Embryonic facial prominence (tissue), 1 donor: Measurements from ENCODE around the gene GPR157.
"Not testable (repeated sequence)": the region's sequence is repeated elsewhere in the genome, so short reads cannot be mapped to it uniquely, and the experiment has no call there.

Experiments
- DNase-seq: peaks from one replicate; pipeline ENCODE4 v3.0.0-alpha.2; 2016; ENCODE audit errors: extremely low spot score

The GPR157 gene, protein sequence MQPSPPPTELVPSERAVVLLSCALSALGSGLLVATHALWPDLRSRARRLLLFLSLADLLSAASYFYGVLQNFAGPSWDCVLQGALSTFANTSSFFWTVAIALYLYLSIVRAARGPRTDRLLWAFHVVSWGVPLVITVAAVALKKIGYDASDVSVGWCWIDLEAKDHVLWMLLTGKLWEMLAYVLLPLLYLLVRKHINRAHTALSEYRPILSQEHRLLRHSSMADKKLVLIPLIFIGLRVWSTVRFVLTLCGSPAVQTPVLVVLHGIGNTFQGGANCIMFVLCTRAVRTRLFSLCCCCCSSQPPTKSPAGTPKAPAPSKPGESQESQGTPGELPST

GRCh38 chr1:9128520-9129265 is at the start of gene GPR157:
TSS of gene GPR157 (minus strand) at chr1:9129102. CDS start at chr1:9129027, 75 bp downstream.
- DNase-seq = no peak

- DNase-seq = no peak
Measured at GRCh38 chr1:9174762-9175161, 45.9 kb upstream of the GPR157 start.

DNA sequence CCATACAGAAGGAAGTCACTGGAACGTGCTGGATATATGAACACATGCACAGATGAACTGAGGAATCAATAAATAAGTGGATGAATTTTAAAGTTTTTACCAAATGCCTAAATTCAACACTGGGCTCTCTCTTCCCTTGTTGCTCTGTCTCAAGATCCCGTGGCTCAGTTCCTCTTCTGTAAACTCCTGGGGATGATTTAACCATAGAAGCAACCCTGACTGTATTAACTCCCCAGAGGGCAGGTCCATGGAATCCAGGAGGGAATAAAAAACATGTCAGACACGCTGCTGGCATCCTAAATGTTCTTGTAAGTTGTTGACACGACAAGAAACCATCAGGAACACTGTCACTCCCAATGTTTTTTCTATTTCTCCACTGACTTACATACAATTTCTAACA is 45.3 kb upstream of the GPR157 start:
- DNase-seq = no peak

- no peak for DNase-seq
Measured at GRCh38 chr1:9169601-9170137, 40.8 kb upstream of the GPR157 start.

DNA sequence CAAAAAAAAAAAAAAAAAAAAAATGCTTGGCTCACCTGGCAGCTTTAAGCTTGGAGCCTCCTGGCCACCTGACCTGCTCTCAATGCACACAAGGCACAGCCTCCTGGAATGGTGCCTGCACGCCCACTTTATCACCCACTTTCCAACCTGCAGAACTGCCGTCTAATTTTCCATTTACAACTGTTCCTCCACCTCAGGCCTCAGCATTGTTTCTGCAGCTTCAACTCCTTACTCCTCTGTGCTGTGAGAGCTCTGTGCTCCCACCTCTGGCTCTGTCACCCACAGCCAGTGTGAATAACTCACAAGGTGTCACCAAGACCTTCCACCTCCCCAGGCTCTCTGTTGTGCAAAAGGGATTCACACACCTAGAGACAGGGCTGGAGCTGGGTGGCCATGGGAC is 38.7 kb upstream of the GPR157 start:
- no peak for DNase-seq

DNA sequence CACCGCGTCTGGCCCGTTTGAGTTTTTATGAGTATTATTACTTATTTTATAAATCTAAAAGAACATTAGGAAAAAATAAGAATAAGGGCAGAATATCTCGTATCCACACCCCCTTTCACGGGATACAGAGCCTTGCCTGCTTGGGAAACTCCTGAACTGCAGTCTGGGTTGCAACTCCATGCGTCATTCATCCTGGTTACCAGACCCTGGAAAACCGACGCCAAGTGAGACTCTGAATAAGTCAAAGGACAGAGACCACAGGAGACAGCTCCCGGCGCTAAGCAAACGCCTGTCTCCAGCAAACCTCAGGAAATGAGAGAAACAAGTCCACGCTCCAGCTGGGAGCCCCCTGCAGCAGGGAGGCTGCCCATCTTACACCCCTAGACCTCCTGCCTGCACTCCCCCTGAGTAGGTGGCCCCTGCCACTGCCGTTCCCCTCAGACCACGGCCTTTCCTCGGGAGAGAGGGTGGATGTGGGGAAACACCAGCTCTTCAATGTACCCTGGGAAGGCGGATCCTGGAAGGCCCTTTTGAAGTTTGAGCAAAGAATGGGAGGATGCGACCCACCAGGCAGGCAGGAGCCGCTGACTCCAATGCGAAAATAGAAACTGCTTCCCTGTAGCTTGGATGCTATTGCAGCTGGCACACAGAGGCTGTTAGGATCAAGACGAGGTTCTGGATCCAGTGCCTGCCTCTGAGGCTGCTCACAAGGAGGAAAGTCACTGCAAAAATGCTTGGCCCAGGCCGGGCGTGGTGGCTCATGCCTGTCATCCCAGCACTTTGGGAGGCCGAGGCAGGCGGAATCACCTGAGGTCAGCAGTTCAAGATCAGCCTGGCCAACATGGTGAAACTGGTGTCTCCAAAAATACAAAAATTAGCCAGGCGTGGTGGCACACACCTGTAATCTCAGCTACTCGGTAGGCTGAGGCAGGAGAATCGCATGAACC is 37.7 kb upstream of the GPR157 start:
- no peak for DNase-seq

- DNase-seq = no peak
Measured at GRCh38 chr1:9165396-9165795, 36.5 kb upstream of the GPR157 start.

- no peak for DNase-seq
Measured at GRCh38 chr1:9164919-9165318, 36.0 kb upstream of the GPR157 start.

- no peak for DNase-seq
Measured at GRCh38 chr1:9164532-9164900, 35.6 kb upstream of the GPR157 start.

DNA sequence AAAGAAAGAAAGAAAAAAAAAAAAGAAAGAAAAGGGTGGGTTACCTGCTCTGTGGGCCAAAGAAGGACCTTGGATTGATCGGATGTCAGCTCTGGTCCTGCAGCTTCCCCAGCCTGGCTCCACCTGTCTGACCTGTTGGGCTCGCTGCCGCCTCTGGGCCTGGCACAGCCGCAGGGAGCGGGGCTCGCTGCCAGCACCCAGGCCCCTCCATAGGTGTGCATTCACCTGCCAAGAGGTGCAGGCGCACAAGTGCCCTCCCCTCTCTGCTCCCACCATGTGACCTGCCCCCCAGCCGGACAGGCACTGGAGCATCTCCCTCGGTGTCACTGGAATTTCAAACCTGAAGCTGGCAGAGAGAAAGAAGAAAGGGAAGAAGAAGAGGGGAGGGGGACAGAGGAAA is 33.1 kb upstream of the GPR157 start:
- no peak for DNase-seq

GRCh38 chr1:9161342-9161741 is 32.4 kb upstream of the GPR157 start:
- DNase-seq = no peak

DNA sequence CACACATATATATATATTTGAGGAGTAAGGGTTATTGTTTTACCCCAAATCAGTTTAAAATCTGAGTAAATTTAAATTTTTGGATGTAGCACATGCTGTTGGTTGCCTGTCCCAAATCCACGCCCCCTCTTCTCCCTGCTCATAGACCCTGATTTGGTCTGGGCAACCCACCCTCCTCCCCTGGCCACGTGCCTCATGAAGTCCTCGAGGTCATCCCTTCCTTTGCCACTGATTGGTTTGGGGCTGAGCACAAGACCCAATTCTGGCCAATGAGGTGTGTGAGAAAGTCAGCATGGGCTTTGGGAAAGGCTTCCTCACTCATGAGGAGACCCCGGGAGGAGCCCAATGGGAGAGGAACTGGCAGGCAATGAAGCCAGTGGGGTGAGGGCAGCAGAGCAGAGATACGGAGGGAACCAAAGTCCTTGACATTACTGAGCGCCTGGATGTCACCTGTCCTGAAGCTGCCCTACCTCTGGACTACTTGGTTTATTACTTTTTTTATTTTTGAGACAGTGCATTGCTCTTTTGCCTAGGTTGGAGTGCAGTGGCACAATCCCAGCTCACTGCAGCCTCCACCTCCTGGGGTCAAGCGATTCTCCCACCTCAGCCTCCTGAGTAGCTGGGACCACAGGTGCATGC is 31.3 kb upstream of the GPR157 start:
- DNase-seq = no peak

DNA sequence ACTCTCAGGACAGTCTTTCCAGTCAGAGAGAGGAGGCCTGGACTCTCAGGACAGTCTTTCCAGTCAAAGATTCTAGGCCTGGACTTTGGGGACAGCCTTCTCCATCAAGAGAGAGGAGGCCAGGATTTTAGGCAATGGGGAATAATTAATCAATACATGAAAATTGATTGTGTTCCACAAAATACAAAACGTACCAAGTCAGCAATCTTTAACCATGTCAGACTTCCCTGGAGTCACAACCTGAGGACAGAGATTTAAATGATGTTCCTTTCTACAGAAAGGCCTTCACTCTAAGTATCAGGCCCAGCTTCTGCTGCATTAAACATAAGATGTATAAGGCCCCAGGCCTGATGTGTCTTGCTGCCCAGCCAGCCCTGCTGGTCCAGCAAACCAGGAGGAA is 27.0 kb upstream of the GPR157 start:
- DNase-seq = no peak

DNA sequence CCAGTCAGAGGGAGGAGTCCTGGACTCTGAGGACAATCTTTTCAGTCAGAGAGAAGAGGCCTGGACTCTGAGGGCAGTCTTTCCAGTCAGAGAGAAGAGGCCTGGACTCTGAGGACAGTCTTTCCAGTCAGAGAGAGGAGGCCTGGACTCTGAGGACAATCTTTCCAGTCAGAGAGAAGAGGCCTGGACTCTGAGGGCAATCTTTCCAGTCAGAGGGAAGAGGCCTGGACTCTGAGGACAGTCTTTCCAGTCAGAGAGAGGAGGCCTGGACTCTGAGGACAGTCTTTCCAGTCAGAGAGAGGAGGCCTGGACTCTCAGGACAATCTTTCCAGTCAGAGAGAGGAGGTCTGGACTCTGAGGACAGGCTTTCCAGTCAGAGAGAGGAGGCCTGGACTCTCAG is 26.5 kb upstream of the GPR157 start:
- DNase-seq = not testable (repeated sequence)

DNA sequence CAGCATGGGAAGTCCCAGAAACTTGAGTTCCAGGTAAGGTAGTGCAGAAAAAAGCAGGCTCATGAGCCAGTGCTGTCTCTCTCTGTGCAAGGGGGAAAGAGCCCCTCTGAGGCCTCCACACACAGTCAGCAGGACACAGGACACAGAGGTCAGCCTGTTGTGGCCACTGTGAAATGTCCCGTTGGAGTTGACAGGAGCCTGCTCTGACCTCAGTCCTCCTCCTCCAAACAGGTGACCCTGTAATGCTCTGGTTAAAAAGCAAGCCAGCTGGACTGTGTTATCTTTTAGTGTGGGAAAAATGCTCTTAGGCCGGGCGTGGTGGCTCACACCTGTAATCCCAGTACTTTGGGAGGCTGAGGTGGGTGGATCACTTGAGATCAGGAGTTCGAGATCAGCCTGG is 24.2 kb upstream of the GPR157 start:
- DNase-seq = no peak

- no peak for DNase-seq
Measured at GRCh38 chr1:9152535-9152934, 23.6 kb upstream of the GPR157 start.

- no peak for DNase-seq
Measured at GRCh38 chr1:9151328-9151860, 22.5 kb upstream of the GPR157 start.

DNA sequence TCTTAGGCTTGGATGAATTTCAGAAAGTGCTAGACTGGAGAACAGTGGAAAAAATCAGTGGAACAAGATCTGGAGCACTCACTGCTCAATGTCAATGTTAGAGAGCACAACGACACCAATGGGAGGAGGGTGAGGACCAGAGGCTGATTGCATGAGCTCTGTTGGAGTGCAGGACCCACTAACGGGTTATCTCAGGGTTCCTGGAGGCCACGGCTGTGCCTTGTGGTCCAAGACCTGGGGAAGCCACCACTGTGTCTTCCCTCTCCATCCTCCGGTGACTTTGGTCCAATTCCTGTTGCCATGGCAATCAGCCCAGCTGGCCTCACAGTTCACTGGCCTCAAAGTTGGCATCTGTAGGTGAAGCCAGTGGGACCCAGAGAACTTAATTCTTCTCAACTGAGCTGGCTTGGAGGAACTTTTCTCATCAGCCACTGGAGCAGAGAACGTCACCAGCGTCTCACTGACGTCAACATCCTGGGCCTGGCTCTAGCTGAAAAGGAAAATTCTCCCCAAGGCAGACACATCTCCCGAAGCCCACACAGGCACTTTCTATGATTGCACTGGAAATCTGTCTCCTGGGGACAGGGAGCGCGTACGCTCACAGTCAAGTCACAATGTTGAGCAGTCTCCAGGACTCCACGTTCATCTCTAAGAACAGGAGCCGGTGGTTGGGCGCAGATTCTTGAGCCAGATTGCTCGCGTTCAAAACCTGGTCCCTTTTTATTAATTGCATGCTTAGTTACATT is 21.9 kb upstream of the GPR157 start:
- no peak for DNase-seq

DNA sequence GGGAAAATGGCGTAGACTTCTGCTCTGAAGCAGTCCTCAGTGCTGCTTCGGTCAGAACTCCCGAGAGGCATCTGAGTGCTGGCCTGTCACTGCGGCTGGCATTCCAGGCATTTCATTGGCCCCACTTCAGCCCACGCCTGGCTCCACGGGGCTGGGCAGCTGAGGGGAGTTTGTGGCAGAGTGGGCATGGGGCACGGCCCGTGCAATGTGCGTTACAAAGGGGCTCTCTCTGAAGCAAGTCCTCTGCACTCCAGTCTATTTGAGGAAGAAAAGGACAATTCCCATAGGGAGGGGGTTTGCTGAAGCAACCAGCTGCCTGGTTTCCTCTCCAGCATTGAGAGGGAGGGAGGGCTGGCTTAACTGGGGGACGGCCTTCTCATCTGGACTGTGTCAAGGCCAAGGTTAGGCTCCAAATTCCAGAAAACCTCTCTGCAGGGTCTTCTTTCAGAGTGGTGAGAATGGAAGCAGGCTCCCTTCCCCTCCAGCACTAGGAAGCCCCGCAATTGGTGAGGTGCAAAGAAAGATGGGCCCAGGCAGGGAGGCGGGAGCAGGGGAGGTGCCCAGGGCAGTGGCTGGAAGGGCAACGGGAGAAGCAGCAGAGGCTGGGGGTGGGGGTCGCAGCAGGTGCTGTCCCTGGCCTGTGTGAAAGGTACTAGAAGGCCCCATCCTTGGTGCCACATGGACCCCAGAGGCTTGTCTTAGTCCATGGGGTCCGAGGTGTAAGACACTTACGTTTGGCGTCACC is 21.1 kb upstream of the GPR157 start:
- DNase-seq = no peak

DNA sequence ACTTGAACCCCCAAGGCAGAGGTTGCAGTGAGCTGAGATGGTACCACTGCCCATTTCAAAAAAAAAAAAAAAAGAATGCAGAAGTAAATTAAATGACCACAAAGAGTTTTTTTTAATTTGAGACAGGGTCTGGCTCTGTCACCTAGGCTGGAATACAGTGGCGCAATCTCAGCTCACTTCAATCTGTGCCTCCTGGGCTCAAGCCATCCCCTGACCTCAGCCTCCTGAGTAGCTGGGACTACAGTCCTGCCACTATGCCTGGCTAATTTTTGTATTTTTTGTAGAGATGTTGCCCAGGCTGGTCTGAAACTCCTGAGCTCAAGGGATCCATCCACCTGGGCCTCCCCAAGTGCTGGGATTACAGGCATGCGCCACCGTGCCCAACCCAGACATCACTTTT is 20.2 kb upstream of the GPR157 start:
- DNase-seq = no peak
